HUES48 (cell line): ENCODE data around the gene RAC2.
"Not testable (repeated sequence)": the region's sequence is repeated elsewhere in the genome, so short reads cannot be mapped to it uniquely, and the experiment has no call there.

ENCODE experiments used
- H3K27ac ChIP-seq: one replicate; pipeline ENCODE4 v1.7.0; 2013; ENCODE audit warnings: low read depth, low read length, inconsistent platforms
- H3K27me3 ChIP-seq: 2 replicates; pipeline ENCODE4 v1.6.1; 2013; ENCODE audit warnings: mild to moderate bottlenecking, low read length; ENCODE audit not compliant: control insufficient read depth, insufficient read depth
- H3K36me3 ChIP-seq: 2 replicates; pipeline ENCODE4 v1.6.1; 2013; ENCODE audit warnings: low read length; ENCODE audit not compliant: control insufficient read depth, insufficient read depth
- H3K4me1 ChIP-seq: 2 replicates; pipeline ENCODE4 v1.6.1; 2013; ENCODE audit warnings: mild to moderate bottlenecking, low read length; ENCODE audit not compliant: control insufficient read depth, insufficient read depth
- H3K4me3 ChIP-seq: 2 replicates; pipeline ENCODE4 v1.5.1; 2013; ENCODE audit warnings: mild to moderate bottlenecking, low read depth, low read length
- H3K9ac ChIP-seq: 2 replicates; pipeline ENCODE4 v1.6.1; 2013; ENCODE audit warnings: mild to moderate bottlenecking, low read depth, low read length, moderate library complexity
- H3K9me3 ChIP-seq: 2 replicates; pipeline ENCODE4 v1.6.1; 2013; ENCODE audit warnings: low read length; ENCODE audit not compliant: control insufficient read depth, insufficient read depth

The RAC2 gene

DNA sequence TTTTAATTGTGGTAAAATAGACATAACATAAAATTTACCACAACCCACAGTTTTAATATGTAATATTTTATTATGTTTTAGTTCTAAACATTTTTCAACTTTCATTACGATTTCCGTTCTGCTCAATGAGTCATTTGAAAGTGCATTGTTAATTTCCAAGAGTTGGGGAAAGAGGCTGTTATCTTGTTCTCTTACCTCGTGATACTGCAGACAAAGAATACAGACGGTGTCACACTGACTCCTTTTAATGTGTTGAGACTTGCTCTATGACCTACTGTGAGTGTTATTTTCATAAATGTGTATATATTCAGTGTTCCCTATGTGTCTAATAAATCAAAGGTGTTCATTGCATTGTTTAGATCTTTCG is 10.8 kb upstream of the RAC2 start:
- peaks cover 4% of the 10 kb centered on the region for H3K27me3 ChIP-seq
- no peaks in the 10 kb centered on the region for H3K9me3 ChIP-seq
- H3K9ac ChIP-seq = no peak overlapping the region
- no peak overlapping the region for H3K27ac ChIP-seq
- H3K4me1 ChIP-seq = peaks cover 9% of the 10 kb centered on the region; the same call in 1 of the 2 replicates
- H3K36me3 ChIP-seq = no peaks in the 10 kb centered on the region
- H3K4me3 ChIP-seq = no peak overlapping the region

DNA sequence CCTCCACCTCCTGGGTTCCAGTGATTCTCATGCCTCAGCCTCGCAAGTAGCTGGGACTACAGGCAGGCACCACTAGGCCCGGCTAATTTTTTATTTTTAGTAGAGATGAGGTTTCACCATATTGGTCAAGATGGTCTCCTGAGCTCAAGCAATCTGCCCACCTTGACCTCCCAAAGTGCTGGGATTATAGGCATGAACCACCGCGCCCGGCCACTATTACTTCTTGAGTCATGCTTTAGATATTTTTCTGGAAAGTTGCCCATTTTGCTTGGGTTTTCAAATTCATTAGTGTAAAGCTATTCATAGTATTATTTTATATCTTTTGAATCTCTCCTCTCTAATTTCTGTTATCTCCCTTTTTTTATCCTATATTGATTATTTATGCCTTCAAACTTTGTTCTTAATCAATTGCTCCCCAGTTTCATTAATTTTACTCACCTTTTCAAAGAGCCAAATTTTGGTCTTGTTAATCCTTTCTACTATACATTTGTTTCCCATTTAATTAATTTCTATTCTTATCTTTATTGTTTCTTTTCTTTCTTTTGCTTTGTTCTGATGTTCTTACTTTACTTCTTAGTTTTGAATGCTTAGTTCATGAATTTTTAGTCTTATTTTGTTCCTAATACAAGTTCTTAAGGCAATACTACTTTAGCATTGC is 10.3 kb upstream of the RAC2 start:
- Histone ChIP-seq H3K27ac (no peak overlapping the region), H3K36me3 (no peaks in the 10 kb centered on the region), H3K4me3 (no peak overlapping the region), H3K4me1 (peaks cover 8% of the 10 kb centered on the region; the same call in 1 of the 2 replicates), H3K27me3 (no peaks in the 10 kb centered on the region), H3K9ac (no peak overlapping the region), H3K9me3 (no peaks in the 10 kb centered on the region)

DNA sequence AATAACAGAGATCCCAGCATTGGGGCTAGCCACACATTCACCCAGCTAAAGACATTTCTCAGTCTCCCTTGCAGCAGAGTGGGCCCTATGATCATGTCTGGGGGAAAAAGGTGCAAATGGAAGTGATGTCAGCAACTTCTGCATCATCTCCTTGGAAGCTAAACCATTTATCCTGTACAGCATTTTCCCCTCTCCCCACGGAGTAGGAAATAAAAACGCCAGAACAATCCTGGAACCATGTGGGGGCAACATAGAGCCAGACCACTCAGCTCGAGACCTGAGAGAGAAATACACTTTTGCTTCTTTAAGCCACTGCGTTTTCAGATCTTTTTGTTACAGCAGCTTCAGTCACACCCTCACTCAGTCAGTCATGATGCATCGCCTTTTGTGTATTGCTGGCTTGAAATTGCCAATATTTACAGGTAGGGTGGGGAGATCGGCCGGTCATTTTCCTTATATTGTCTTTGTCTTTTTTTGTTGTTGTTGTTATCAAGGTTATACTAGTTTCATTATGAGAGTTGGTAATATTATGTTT is 9.1 kb upstream of the RAC2 start:
- Histone ChIP-seq H3K9me3 (no peaks in the 10 kb centered on the region), H3K4me1 (no peaks in the 10 kb centered on the region), H3K27ac (no peak overlapping the region), H3K27me3 (no peaks in the 10 kb centered on the region), H3K36me3 (no peaks in the 10 kb centered on the region), H3K9ac (no peak overlapping the region), H3K4me3 (no peak overlapping the region)

DNA sequence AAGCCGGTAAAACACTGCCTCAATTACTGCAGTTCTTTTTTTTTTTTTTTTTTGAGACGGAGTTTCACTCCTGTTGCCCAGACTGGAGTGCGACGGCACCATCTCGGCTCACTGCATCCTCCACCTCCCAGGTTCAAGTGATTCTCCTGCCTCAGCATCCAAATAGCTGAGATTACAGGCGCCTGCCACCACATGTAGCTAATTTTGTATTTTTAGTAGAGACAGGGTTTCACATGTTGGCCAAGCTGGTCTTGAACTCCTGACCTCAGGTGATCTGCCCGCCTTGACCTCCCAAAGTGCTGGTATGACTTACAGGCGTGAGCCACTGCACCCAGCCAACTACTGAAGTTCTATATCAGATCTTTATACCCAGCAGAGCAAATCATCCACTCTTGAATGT is 7.8 kb upstream of the RAC2 start:
- not testable (repeated sequence) for H3K9me3 ChIP-seq, H3K4me3 ChIP-seq, H3K4me1 ChIP-seq, H3K27ac ChIP-seq, H3K36me3 ChIP-seq, H3K9ac ChIP-seq, H3K27me3 ChIP-seq

DNA sequence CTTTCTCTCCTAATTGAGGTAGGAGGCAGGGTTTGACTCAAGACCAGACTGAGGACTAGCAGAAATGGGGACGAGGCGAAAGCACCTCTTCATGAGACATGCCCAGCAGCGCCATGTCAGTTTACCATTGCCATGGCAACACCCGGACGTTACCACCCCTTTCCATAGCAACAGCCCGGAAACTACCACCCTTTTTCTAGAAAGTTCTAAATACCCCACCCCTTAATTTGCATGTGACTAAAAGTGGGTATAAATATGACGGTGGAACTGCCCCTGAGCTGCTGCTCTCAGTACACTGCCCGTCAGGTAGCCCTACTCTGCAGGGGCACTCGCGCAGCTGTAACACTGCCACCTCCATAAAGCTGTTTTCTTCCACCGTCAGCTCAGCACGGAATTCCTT is 5.9 kb upstream of the RAC2 start:
- no peaks in the 10 kb centered on the region for H3K4me1 ChIP-seq
- H3K4me3 ChIP-seq = no peak overlapping the region
- H3K27me3 ChIP-seq = no peaks in the 10 kb centered on the region
- no peaks in the 10 kb centered on the region for H3K9me3 ChIP-seq
- no peak overlapping the region for H3K27ac ChIP-seq
- no peak overlapping the region for H3K9ac ChIP-seq
- no peaks in the 10 kb centered on the region for H3K36me3 ChIP-seq

DNA sequence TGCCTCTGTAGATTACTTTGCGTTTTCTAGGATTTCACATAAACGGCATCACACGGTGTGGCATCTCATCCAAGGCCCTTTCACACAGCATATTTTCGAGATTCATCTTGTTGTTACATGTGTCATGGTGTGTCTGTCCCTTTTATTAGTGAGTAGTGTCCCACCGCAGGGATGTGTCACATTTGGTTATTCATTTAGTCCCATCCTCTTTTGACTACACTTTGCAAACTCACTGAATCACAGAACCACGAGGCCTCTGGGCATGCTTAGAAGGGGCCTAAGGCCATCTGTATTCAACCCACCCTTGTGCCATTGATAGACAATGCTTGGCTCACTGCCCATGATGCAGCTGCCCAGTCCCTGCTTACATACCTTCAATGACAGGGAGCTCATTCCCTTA is 4.2 kb upstream of the RAC2 start:
- Histone ChIP-seq H3K4me3 (no peak overlapping the region), H3K9ac (no peak overlapping the region), H3K9me3 (no peaks in the 10 kb centered on the region), H3K36me3 (no peaks in the 10 kb centered on the region), H3K27ac (no peak overlapping the region), H3K27me3 (no peaks in the 10 kb centered on the region), H3K4me1 (no peaks in the 10 kb centered on the region; the same call in 1 of the 2 replicates)

DNA sequence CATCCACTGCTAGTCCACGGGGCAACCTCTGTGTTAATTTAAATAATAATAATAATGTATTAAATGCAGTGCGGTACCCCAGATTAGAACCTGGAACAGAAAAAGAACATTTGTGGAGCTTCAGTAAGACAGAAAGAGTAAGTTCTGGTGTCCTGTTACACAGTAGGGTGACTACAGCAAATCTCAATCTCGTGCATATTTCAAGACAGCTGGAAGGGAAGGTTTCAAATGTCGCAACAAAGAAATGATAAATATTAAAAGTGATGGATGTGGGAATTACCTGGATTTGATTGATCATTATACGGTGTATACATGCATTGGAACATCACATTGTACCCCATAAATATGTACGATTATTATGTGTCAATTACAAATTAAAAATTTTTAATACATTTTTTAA is 1.7 kb upstream of the RAC2 start:
- H3K27ac ChIP-seq = no peak overlapping the region
- H3K36me3 ChIP-seq = no peaks in the 10 kb centered on the region
- no peaks in the 10 kb centered on the region for H3K27me3 ChIP-seq
- H3K9ac ChIP-seq = no peak overlapping the region
- no peaks in the 10 kb centered on the region; the same call in 1 of the 2 replicates for H3K4me1 ChIP-seq
- no peak overlapping the region for H3K4me3 ChIP-seq
- no peaks in the 10 kb centered on the region for H3K9me3 ChIP-seq

DNA sequence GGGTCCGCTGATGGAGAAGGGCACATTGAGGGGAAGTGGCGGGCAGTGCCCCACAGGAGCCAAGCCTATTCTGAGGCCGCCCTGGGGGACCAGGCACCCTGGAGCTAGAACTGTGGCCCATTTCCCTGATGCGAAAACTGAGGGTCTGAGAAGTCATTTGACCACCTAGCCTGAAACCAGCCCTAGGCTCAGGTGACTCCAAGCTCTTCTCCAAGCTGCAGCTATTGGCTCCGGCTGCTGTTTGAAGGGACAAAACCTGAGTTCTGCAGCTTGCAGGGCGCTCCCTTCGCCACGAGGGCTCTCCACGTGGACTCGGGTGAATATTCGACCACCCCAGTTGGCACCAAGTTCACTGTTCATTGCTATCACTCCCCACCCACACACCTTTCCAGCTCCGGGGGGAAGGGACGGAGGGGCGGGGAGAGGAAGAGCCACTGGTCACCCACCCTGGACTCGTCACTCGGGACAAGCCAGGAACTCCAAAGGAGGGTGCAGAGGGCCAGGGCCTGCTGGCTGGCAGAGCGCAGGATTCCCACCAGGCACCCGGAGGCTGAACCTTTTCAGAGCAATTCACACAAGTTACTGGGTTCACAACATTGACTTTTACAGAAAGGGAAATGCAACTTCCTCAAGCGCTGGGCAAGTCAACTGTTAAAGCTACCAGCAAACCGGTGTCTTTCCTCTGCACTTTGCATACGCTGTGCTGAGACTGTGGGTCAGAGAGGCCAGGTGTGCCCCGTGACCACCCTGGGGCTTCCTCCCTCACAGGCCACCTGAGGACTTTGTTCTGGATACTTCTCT is 1.1 kb upstream of the RAC2 start:
- Histone ChIP-seq H3K27ac (peak overlapping the region; percentile 1), H3K9ac (no peak overlapping the region), H3K4me1 (no peaks in the 10 kb centered on the region; the same call in 1 of the 2 replicates), H3K9me3 (no peaks in the 10 kb centered on the region), H3K36me3 (no peaks in the 10 kb centered on the region), H3K27me3 (no peaks in the 10 kb centered on the region), H3K4me3 (no peak overlapping the region)

DNA sequence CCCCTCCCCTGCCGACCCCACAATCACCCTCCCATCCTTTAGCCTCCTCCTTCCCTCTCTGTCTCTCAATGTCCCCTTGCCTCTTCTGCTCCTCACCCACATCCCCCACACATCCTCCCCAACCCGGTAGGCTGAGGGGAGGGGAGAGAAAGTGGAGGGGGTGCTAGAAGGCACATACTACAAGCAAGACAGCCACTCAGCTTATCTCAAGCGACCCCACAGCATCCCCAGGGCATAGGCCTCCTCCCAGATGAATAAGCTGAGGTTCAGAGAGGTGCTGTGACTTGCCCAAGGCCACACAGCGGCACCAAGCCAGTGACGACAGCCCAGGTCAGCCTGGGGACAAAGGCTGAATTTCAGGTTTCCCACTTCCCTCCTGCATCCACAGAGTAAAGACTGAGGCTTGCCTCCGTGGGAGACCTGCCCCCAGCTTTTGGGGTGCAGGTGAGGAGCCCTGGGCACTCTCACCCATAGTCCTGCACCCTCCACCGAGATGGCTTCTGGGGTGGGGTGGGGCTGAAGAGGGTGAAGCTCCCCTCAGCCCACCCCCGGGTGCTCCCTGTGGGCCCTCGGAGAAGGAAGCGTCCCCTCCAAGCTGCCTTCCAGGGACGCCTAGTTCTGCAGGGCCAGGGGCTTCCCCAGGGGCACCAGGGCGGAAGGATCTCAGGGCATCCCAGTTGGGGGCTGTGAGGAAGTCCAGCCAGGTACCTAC is 511 bp downstream of the RAC2 start:
- no peaks in the 10 kb centered on the region; the same call in 1 of the 2 replicates for H3K4me1 ChIP-seq
- no peaks in the 10 kb centered on the region for H3K27me3 ChIP-seq
- no peak overlapping the region for H3K27ac ChIP-seq
- H3K9ac ChIP-seq = no peak overlapping the region
- H3K9me3 ChIP-seq = no peaks in the 10 kb centered on the region
- H3K36me3 ChIP-seq = no peaks in the 10 kb centered on the region
- H3K4me3 ChIP-seq = peak overlapping the region; percentile 21; the same call in 1 of the 2 replicates

DNA sequence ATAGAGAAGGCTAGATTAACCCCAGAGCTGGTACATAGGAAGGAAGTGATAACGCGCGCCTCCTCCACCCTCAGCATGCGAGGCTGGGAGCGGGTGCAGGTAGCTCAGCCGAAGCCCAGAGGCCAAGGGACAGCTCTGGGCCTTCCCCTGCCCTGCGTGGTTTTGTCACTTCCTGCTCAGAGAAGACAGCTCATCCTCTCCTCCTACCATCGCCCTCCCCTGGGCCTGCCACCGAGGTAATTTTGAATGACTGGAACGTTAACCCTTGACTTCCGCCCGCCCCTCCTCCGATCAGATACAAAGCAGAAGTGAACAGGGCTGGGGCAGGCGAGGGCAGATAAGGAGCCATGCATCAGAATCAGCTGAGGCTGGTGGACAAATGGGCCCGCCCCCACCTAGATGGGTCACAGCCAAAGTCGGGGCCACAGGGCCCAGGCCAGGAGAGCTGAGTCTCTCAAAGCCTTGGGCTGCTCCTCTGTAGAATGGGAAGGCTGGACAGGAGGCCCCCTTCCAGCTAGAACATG is 1.6 kb downstream of the RAC2 start:
- H3K27ac ChIP-seq = no peak overlapping the region
- H3K4me1 ChIP-seq = no peaks in the 10 kb centered on the region; the same call in 1 of the 2 replicates
- no peak overlapping the region for H3K4me3 ChIP-seq
- no peaks in the 10 kb centered on the region for H3K36me3 ChIP-seq
- H3K27me3 ChIP-seq = no peaks in the 10 kb centered on the region
- no peak overlapping the region for H3K9ac ChIP-seq
- H3K9me3 ChIP-seq = no peaks in the 10 kb centered on the region
